Astrocyte of the spinal cord (primary cell): Measurements from ENCODE around the gene KLF6.

Source experiments
- DNase-seq: peaks from one replicate; pipeline ENCODE4 v3.0.0; 2011; ENCODE audit warnings: low read depth, low spot score
- H3K4me3 ChIP-seq: 2 replicates; pipeline ENCODE4 v1.5.1; 2011; ENCODE audit warnings: low read depth, mild to moderate bottlenecking, low read length, moderate library complexity
- CTCF ChIP-seq: IDR thresholded peaks from 2 replicates; pipeline ENCODE4 v1.5.1; 2012; ENCODE audit warnings: low read depth, mild to moderate bottlenecking, low read length, inconsistent platforms
- in situ Hi-C: cut with HindIII; loops from 2 replicates; pipeline ENCODE4 v1.10.0; 2017; ENCODE audit warnings: low sequenced_read_pairs

KLF6 gene

GRCh38 chr10:3759397-3759796 lies 25.6 kb downstream of the KLF6 start:
- no peak overlapping the region for H3K4me3 ChIP-seq
- DNase-seq: no peak
- in situ Hi-C loops: no loop called here
- no peak for TF ChIP-seq CTCF

- no peak for DNase-seq
- in situ Hi-C loops: no loop called here
- H3K4me3 ChIP-seq: no peak overlapping the region
- no peak for TF ChIP-seq CTCF
These were observed 26.5 kb downstream of the KLF6 start for GRCh38 chr10:3758491-3758970.

DNA sequence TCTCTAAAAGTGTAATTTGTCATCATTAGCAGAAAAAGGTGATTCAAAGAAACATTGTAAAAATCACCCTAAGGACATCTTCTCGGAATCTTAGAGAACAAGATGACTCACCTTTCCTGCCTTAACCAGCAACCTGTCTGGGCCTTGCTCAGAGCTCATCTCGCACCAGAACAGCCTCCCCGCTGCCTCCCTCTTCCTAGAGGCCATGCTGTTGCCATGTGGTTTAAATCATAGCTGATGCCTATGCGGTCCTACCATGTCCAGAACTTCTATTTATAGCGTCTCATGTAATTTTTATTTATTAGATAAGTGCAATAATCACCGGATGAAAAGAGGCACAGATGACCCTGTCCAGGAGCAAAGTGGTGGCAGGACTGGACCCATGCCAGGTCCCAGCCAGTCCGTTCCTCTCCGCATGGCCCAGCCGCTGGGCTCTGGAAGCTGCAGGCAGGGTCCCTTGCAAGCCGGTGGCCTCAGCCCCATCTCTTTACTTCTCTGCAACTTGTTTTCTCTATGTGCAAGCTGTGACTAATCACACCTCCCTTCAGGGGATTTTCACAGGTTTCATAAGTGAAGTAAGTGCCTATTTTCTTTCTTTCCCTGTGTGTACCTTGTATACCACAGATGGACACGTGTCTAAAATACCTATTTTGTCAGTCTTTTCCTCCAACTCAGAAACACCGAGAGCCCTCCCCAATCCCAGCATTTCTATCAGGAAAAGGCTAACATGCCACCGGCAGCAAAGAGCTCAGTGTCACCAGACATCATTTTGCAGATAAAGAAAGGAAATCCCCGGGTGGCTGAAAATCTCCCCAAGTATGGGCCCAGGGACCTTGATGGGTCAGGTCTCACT lies 27.1 kb downstream of the KLF6 start:
- TF ChIP-seq CTCF: no peak
- no peak for DNase-seq
- H3K4me3 ChIP-seq: no peak overlapping the region
- in situ Hi-C loops: no loop called here

DNA sequence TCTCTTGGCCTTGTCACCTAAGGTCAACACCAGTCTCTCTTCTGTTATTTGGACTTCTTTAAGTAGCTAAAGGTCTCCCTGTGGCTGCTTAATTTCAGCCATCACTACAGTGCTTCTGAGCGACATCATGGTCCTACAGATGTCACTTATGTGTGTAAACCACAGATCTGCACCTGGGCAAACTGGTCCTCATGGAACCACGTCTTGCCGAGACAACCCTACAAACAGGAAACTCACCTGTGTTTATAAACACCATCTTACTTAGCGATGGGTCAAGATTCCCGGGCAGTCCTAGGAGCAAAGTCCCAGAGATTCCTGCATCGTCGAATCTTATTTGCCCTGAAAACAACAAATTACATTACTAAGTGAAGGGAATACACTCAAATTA lies 27.8 kb downstream of the KLF6 start:
- H3K4me3 ChIP-seq: no peak overlapping the region
- no peak for TF ChIP-seq CTCF
- in situ Hi-C loops: no loop called here
- no peak for DNase-seq

GRCh38 chr10:3756360-3756740 lies 28.7 kb downstream of the KLF6 start:
- DNase-seq: no peak
- H3K4me3 ChIP-seq: no peak overlapping the region
- no peak for TF ChIP-seq CTCF
- in situ Hi-C loops: no loop called here

DNA sequence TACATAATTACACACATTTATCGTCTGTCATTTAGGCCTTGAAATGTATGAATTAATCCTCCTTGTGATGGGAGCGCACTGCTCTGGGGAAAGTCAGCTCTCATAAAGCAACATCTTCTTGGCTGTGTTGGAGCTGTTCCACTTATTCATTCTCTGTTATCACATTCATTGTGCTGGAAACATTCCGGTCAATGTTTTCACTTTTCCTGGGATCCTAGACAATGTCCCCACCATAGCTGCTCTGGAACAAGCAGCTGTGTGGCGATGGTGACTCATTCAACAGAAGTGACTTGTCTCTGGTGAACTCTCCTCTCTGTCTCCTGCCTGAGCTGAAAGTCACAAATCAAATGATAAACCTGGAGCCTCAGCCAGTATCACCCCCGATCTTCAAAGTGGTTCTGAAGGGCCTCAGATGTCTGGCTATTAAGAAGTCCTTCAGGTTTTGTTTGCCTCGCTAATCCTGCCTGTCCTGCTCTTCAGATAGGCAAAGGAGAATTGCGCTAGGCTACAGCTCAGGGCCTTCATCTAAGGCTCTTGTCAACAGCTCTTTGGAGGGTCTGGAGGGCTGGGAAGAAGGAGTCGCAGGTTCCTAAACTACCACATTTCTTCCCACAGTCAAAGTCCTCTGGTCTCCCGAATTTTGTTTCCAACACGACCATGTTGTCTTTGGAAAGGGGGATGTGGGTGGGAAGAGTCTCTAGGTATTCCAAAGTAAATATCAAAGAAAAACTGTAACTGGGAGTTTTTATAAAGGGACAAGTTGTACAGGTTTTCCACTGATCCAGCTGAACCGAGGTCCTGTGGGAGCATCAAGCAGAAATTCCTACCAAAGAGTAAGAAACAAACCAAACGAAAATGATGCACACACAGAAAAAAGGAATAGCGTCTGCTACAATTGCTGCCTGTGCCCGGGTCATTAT lies 29.3 kb downstream of the KLF6 start:
- no peak overlapping the region for H3K4me3 ChIP-seq
- DNase-seq: peak; percentile 44
- no peak for TF ChIP-seq CTCF
- in situ Hi-C loops: no loop called here
